GM10248 (cell line): Measurements from ENCODE around the gene RASAL1.
A peak's percentile ranks its signal among the peaks of the same experiment; 100 is the strongest.

Source experiments
- CTCF ChIA-PET: fragments of 300-600 bp; sonication (Branson Sonifier 250); formaldehyde crosslinking; extraction: SDS; loops from one replicate; lab custom pipeline; 2021; ENCODE audit warnings: antibody characterized with exemption; lab: Yijun Ruan, JAX
- POLR2A ChIA-PET: fragments of 350-650 bp; sonication (Branson Sonifier 250); formaldehyde crosslinking; extraction: SDS; loops from one replicate; lab custom pipeline; 2020; ENCODE audit warnings: antibody characterized with exemption; lab: Yijun Ruan, JAX
- DNase-seq: peaks from one replicate; pipeline ENCODE4 v3.0.0; 2012; ENCODE audit errors: extremely low spot score
- TF ChIP-seq, protein P1 (sequence below): IDR thresholded peaks from 2 replicates; pipeline ENCODE4 v1.5.1; 2012; ENCODE audit warnings: mild to moderate bottlenecking, low read depth; ENCODE audit errors: extremely low read depth, missing control alignments, control extremely low read depth

RASAL1 gene

DNA sequence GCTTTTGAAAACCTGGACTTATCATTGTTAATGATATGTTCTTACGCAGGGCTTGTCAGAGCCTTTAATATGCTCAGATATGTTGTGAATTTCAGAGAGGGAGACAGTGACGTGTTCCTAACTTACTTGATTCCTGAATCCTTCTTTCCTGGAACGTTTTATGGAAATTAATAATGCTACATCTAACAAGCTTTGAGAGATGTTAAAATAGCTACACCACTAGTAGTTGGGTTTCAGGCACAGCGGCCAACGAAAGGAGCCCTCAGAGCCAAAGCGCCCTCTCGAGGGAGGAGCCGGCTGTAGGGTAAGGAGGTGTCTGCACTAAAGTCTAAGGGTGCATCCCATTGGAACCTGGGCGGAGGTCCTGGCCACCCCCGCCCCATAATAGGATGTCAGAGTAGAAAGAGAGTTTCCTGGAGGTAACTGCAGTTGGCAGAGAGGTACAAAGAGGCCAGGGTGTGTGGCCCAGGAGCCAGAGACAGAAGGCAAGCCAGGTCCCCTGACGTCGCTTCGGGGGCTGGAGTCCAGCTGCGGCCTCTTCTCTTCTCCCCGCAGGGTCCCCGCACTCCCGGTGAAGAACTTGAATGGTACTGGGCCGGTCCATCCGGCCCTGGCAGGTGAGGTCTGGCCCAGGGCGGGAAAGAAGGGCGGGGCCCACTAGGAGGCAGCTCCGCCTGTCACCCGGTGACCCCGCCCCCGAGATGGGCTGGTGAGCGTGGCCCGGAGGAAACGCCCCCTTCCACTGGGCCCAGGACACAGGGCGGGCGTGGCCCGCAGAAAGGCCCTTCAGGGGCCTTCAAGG is 42.8 kb downstream of the RASAL1 start:
- ChIA-PET CTCF (interaction anchor here (1.0 to 6.6 kb wide), 18 partner anchors 8 to 82 kb away, joined by 3 to 64 read pairs (median 7); partner anchors contain the start of gene DTX1), POLR2A (interaction anchor here (1.0 kb wide), 1 partner anchor 22 kb away, joined by 6 read pairs; no protein-coding TSS in a partner anchor)
- TF ChIP-seq, protein P1, sequence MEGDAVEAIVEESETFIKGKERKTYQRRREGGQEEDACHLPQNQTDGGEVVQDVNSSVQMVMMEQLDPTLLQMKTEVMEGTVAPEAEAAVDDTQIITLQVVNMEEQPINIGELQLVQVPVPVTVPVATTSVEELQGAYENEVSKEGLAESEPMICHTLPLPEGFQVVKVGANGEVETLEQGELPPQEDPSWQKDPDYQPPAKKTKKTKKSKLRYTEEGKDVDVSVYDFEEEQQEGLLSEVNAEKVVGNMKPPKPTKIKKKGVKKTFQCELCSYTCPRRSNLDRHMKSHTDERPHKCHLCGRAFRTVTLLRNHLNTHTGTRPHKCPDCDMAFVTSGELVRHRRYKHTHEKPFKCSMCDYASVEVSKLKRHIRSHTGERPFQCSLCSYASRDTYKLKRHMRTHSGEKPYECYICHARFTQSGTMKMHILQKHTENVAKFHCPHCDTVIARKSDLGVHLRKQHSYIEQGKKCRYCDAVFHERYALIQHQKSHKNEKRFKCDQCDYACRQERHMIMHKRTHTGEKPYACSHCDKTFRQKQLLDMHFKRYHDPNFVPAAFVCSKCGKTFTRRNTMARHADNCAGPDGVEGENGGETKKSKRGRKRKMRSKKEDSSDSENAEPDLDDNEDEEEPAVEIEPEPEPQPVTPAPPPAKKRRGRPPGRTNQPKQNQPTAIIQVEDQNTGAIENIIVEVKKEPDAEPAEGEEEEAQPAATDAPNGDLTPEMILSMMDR: peak; percentile 63
- peak; percentile 67 for DNase-seq

DNA sequence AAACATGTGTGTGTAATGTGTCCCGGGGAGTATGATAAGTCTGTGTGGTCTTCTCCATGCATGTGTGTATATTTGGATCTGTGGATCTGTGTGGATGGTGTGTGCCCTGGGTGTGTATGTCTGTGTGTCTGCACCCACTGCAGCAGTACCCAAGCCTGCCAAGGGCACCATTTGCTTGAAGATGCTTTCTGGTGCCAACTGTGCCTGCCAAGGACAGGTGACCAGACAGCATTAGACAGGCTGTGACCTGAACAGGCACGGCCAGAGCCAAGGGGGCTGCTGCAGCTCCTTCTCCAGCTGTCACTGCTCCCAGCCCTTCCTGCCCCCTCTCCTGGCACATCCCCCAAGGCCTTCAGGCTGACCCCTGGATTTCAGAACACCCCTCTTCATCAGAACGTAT is 44.1 kb downstream of the RASAL1 start:
- ChIA-PET POLR2A (interaction anchor here (1.0 kb wide), 1 partner anchor 21 kb away, joined by 6 read pairs; no protein-coding TSS in a partner anchor), CTCF (interaction anchor here (1.1 to 6.6 kb wide), 6 partner anchors 12 to 40 kb away, joined by 3 to 64 read pairs (median 8); partner anchors contain the start of gene DTX1)

DNA sequence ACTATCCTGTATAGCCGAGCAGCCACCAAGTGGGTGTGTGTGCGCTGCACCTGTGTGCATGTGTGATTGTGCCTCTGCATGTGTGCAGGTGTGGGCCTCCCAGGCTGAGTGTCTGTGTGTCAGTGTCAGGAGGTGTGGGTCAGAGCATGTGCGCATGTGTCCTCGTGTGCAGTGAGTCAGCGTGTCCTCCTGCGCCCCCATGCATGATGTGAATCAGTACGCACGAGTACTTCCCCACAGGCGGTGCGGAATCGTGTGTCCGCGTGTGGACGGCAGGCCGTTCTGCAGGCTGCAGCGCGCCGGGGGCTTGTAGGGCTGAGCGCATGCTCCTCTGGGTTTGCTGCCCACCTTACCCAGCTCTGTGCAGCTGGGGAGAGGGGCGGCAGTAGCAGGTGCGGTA is 44.8 kb downstream of the RASAL1 start:
- POLR2A ChIA-PET: interaction anchor here (1.5 to 1.6 kb wide), 2 partner anchors 16 to 21 kb away, joined by 6 to 7 read pairs; no protein-coding TSS in a partner anchor
- CTCF ChIA-PET: interaction anchor here (0.9 to 6.6 kb wide), 6 partner anchors 7 to 98 kb away, joined by 3 to 64 read pairs (median 8); no protein-coding TSS in a partner anchor
- DNase-seq: no peak

More for the DNA sequence above, 44.1 kb downstream of the RASAL1 start:
- DNase-seq: no peak
- TF ChIP-seq, protein P1: no peak

DNA sequence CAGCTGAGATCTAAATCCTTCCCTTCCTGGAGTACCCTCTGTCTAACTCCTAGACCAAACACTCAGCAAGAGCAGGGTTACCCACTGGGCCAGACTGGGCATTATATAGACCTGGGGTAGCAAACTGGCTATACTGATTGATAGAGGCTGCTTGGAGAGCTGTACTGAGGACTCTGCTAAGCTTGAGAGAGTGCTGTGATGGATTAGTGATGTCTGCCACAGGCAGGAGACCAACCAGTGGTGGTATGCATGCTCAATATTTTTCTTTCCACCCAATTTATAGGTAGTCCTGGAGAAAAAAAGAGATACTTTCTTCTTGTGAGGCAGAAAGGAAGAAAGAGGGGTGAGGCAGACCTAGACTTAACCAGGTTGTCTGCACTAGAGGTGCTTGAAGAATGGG is 45.7 kb downstream of the RASAL1 start:
- TF ChIP-seq, protein P1: no peak
- ChIA-PET CTCF (interaction anchor here (0.8 to 6.6 kb wide), 10 partner anchors 8 to 97 kb away, joined by 3 to 64 read pairs (median 5); no protein-coding TSS in a partner anchor), POLR2A (interaction anchor here (1.5 to 1.6 kb wide), 2 partner anchors 15 to 20 kb away, joined by 6 to 7 read pairs; no protein-coding TSS in a partner anchor)
- DNase-seq: no peak

More for the DNA sequence above, 44.8 kb downstream of the RASAL1 start:
- TF ChIP-seq, protein P1: no peak

DNA sequence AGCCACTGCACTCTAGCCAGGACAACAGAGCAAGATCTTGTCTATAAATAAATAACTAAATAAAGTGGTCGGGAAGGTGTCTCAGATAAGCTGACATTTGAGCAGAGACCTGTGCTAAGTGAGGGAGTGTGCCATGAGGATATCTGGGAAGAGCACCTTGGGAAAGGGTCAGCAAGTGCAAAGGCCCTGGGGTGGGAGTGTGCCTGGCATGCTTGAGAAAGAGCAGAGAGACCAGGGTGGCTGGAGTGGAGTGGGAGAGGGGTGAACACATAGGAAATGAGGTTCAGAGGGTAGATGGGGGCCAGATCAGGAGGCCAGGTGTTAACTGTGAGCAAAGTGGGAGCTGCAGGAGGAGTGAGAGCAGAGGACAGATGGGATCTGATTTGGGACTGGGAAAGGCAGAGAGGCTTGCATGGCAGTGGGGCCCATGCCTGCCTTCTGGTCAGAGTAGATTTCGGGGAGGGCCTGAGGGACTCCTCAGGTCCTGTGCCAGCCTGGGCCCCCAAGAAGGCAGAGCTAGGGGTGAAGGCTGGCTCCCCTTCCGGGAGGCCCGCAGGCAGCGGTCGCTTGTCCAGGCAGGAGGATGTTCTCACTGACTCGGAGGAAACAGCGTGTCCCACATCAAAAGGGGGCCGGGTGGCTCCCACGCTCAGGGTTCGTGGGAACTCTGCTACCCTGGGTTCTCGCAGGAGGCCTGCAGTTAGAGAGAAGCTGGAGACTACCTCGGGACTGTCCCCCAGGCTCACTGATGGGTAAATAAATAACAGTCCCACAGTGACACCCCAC is 46.4 kb downstream of the RASAL1 start:
- CTCF ChIA-PET: interaction anchor here (0.8 to 6.6 kb wide), 9 partner anchors 9 to 96 kb away, joined by 3 to 64 read pairs (median 5); no protein-coding TSS in a partner anchor
- peak; percentile 58 for DNase-seq
- POLR2A ChIA-PET: interaction anchor here (1.5 to 1.6 kb wide), 2 partner anchors 15 to 19 kb away, joined by 6 to 7 read pairs; no protein-coding TSS in a partner anchor
- TF ChIP-seq, protein P1: no peak
